Activated naive CD4-positive, alpha-beta T cell treated with anti-CD3 and anti-CD28 coated beads, Interleukin-2, amount 50 U/mL, for 24 hours (primary cell): Measurements from ENCODE around the gene MYH2.

ENCODE experiments used
- H3K27ac Mint-ChIP-seq: one replicate; pipeline ENCODE4 v1.8.0; 2021; ENCODE audit warnings: mild to moderate bottlenecking, mixed read lengths
- H3K27me3 Mint-ChIP-seq: one replicate; pipeline ENCODE4 v1.8.0; 2021; ENCODE audit warnings: mixed read lengths
- H3K36me3 Mint-ChIP-seq: one replicate; pipeline ENCODE4 v1.8.0; 2021; ENCODE audit warnings: mixed read lengths
- H3K4me1 Mint-ChIP-seq: one replicate; pipeline ENCODE4 v1.8.0; 2021; ENCODE audit warnings: mixed read lengths
- H3K4me3 Mint-ChIP-seq: one replicate; pipeline ENCODE4 v1.8.0; 2021; ENCODE audit warnings: mild to moderate bottlenecking, mixed read lengths
- H3K9me3 Mint-ChIP-seq: one replicate; pipeline ENCODE4 v1.8.0; 2021; ENCODE audit warnings: mixed read lengths

Gene MYH2

GRCh38 chr17:10527419-10527818 lies 22.0 kb downstream of the MYH2 start:
- Mint-ChIP-seq H3K4me3 (no peak overlapping the region), H3K27ac (no peak overlapping the region), H3K36me3 (no peaks in the 10 kb centered on the region), H3K4me1 (no peaks in the 10 kb centered on the region), H3K27me3 (no peaks in the 10 kb centered on the region), H3K9me3 (no peaks in the 10 kb centered on the region)

DNA sequence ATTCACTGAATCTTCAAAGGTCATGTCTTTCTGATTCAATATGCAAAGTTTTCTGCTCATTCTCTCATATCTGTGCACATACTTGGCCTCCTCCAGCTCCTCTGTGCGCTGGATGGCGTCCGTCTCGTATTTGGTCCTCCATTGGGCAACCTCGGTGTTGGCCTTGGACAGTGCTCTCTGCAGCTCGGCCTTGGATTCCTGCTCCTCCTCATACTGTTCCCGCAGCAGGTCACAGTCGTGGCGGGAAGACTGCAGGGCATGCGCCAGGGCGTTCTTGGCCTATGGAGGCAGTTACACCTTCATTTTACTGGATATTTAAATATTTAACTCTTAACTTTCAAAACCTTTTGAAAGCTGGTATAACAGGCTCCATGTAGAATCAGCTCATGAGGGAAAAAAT lies 22.9 kb downstream of the MYH2 start:
- H3K9me3 Mint-ChIP-seq: no peaks in the 10 kb centered on the region
- no peaks in the 10 kb centered on the region for H3K36me3 Mint-ChIP-seq
- no peak overlapping the region for H3K4me3 Mint-ChIP-seq
- no peaks in the 10 kb centered on the region for H3K27me3 Mint-ChIP-seq
- H3K4me1 Mint-ChIP-seq: no peaks in the 10 kb centered on the region
- no peak overlapping the region for H3K27ac Mint-ChIP-seq

- Mint-ChIP-seq H3K27ac (no peak overlapping the region), H3K4me1 (no peaks in the 10 kb centered on the region), H3K9me3 (no peaks in the 10 kb centered on the region), H3K4me3 (no peak overlapping the region), H3K36me3 (no peaks in the 10 kb centered on the region), H3K27me3 (peaks cover 2% of the 10 kb centered on the region)
Observed at GRCh38 chr17:10523064-10523463, 26.4 kb downstream of the MYH2 start.

GRCh38 chr17:10521949-10522348 lies 27.5 kb downstream of the MYH2 start:
- Mint-ChIP-seq H3K27ac (no peak overlapping the region), H3K27me3 (peaks cover 2% of the 10 kb centered on the region), H3K9me3 (no peaks in the 10 kb centered on the region), H3K36me3 (no peaks in the 10 kb centered on the region), H3K4me1 (no peaks in the 10 kb centered on the region), H3K4me3 (no peak overlapping the region)

- Mint-ChIP-seq H3K36me3 (no peaks in the 10 kb centered on the region), H3K4me1 (no peaks in the 10 kb centered on the region), H3K27me3 (peaks cover 2% of the 10 kb centered on the region), H3K27ac (no peak within 1 kb of the TSS), H3K4me3 (no peak within 1 kb of the TSS), H3K9me3 (no peaks in the 10 kb centered on the region)
Observed at GRCh38 chr17:10518271-10519037, 31.0 kb downstream of the MYH2 start, which contains the start of gene MYH1. MYH1 (minus strand) TSS chr17:10518542; CDS start chr17:10516642, 1,900 bp downstream.

- Mint-ChIP-seq H3K27me3 (peaks cover 3% of the 10 kb centered on the region), H3K27ac (no peak overlapping the region), H3K36me3 (no peaks in the 10 kb centered on the region), H3K4me3 (no peak overlapping the region), H3K9me3 (no peaks in the 10 kb centered on the region), H3K4me1 (no peaks in the 10 kb centered on the region)
Observed at GRCh38 chr17:10516638-10517037, 32.8 kb downstream of the MYH2 start.

- Mint-ChIP-seq H3K4me3 (no peak overlapping the region), H3K27me3 (peaks cover 3% of the 10 kb centered on the region), H3K36me3 (no peaks in the 10 kb centered on the region), H3K4me1 (no peaks in the 10 kb centered on the region), H3K27ac (no peak overlapping the region), H3K9me3 (no peaks in the 10 kb centered on the region)
Observed at GRCh38 chr17:10516065-10516464, 33.4 kb downstream of the MYH2 start.

DNA sequence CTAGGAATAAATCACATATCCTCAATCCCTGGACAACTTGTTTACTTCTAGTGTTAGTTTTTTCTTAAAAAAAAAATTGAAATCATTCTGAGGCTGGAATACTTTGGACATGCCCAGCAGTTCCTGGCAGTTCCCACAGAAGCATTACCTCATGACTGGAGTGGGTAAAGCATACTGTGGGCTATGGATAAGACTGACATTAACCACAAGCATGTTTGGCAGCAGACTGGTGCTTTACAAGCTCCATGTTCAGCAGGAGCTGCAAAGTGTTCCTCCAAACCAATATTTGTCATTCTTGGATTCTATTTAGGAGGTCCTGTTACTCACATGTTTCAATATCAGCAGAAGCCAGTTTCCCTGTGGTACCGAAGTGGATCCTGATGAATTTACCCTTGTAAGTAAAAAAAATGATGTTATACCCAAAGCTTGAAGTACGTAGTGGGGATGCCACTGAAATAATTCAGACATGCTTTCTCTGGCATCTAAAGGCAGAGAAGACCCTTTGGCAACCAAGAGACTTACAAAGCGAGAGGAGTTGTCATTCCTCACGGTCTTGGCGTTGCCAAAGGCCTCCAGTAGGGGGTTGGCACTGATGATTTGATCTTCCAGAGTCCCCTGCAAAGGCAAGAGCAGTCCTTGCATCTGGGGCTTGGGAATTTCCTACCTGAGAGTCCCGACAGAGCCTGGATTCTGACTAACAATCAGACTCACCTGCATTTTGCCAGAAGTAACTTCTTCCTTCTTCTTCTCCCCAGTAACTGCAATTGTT lies 36.0 kb downstream of the MYH2 start:
- Mint-ChIP-seq H3K9me3 (no peaks in the 10 kb centered on the region), H3K27me3 (peaks cover 1% of the 10 kb centered on the region), H3K27ac (no peak overlapping the region), H3K4me3 (no peak overlapping the region), H3K4me1 (no peaks in the 10 kb centered on the region), H3K36me3 (no peaks in the 10 kb centered on the region)

DNA sequence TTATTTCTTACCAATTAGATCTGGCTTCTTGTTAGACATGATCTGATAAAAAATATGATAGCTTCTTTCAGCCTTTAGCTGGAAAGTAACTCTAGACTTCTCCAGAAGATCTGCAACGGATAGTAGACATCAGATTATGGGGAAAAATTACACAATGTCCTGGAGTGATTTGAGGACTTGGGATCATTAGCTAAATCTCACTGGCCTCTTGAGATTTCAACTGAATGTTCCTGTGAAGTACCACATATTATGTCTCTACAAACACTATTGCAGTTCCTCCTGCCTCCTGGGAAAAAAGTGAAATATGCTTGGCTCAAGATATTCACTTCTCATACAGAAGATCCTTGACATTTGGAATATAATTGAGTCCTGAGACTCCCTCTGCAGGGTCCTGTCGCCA lies 36.6 kb downstream of the MYH2 start:
- H3K27me3 Mint-ChIP-seq: peaks cover 1% of the 10 kb centered on the region
- H3K9me3 Mint-ChIP-seq: no peaks in the 10 kb centered on the region
- H3K36me3 Mint-ChIP-seq: no peaks in the 10 kb centered on the region
- no peak overlapping the region for H3K27ac Mint-ChIP-seq
- no peak overlapping the region for H3K4me3 Mint-ChIP-seq
- no peaks in the 10 kb centered on the region for H3K4me1 Mint-ChIP-seq

- no peaks in the 10 kb centered on the region for H3K27me3 Mint-ChIP-seq
- no peaks in the 10 kb centered on the region for H3K36me3 Mint-ChIP-seq
- no peaks in the 10 kb centered on the region for H3K4me1 Mint-ChIP-seq
- no peak overlapping the region for H3K27ac Mint-ChIP-seq
- H3K4me3 Mint-ChIP-seq: no peak overlapping the region
- H3K9me3 Mint-ChIP-seq: no peaks in the 10 kb centered on the region
Observed at GRCh38 chr17:10499950-10500349, 49.5 kb downstream of the MYH2 start.

DNA sequence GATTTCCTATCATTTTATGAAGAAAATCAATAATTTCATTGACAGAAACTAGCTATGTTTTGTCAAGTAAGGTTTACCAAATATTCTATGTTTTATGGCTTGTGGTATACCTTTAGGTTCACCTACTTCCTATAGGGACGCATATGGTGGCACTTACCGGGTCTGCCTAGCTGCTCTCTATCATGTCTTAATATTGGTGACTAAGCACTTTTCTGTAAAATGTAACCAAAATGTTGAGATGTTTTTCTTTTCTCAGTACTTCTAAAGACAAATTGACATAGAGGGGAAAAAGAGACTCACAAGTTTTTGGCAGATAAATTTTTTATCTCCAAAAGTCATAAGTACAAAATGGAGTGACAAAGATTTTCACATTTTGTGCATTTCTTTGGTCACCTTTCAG lies 57.5 kb downstream of the MYH2 start:
- Mint-ChIP-seq H3K4me3 (no peak overlapping the region), H3K9me3 (peaks cover 30% of the 10 kb centered on the region), H3K27ac (no peak overlapping the region), H3K36me3 (peaks cover 3% of the 10 kb centered on the region), H3K27me3 (peaks cover 4% of the 10 kb centered on the region), H3K4me1 (no peaks in the 10 kb centered on the region)

DNA sequence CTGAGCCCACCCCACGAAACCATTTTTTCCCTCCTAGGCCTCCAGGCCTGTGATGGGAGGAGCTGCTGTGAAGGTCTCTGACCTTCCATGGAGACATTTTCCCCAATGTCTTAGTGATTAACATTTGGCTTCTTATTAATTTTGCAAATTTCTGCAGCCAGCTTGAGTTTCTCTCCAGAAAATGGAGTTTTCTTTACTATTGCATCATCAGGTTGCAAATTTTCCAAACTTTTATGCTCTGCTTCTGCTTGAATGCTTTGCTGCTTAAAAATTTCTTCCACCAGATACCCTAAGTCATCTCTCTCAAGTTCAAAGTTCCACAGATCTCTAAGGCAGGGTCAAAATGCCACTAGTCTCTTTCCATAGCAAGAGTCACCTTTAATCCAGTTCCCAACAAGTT lies 67.2 kb downstream of the MYH2 start:
- H3K4me3 Mint-ChIP-seq: no peak overlapping the region
- peaks cover 20% of the 10 kb centered on the region for H3K9me3 Mint-ChIP-seq
- no peaks in the 10 kb centered on the region for H3K27me3 Mint-ChIP-seq
- H3K27ac Mint-ChIP-seq: no peak overlapping the region
- H3K4me1 Mint-ChIP-seq: no peaks in the 10 kb centered on the region
- H3K36me3 Mint-ChIP-seq: no peaks in the 10 kb centered on the region

DNA sequence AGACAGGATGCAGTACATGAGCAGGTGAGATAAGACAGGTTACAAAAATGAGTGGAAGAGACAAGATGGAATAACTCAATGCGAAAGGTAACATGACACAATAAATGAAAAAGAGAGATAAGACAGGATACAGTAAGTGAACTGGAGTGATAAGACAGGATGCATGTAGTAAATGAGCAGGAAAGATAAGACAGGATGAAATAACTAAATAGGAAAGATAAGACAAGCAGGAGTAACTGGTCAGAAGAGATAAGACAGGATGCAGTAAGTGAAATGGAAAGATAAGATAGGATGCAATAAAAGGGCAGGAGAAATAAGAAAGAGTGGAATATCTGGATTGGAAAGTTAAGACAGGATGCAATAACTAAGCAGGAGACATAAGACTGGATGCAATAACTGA lies 71.8 kb downstream of the MYH2 start:
- Mint-ChIP-seq H3K9me3 (no peaks in the 10 kb centered on the region), H3K27ac (no peak overlapping the region), H3K4me1 (no peaks in the 10 kb centered on the region), H3K27me3 (no peaks in the 10 kb centered on the region), H3K4me3 (no peak overlapping the region), H3K36me3 (no peaks in the 10 kb centered on the region)

DNA sequence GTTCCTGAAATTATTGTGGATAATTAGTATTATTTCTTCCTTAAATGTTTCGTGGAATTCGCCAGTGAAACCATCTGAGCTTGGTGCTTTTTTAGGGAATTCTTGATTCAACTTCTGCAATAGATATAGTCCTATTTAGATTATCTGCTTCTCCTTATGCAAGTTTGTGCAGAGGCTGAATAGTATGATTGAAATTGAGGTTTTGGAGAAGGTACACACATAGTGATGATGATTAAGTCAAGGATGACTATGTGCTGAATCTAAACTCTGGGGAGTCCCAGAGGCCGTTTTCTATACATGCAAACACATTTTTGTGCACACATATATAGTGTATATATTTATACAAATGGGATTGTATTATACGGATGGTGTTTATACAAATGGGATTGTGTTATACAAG lies 74.9 kb downstream of the MYH2 start:
- Mint-ChIP-seq H3K4me1 (no peaks in the 10 kb centered on the region), H3K9me3 (no peaks in the 10 kb centered on the region), H3K4me3 (no peak overlapping the region), H3K27ac (no peak overlapping the region), H3K36me3 (no peaks in the 10 kb centered on the region), H3K27me3 (no peaks in the 10 kb centered on the region)

GRCh38 chr17:10471858-10472257 lies 77.6 kb downstream of the MYH2 start:
- H3K9me3 Mint-ChIP-seq: no peaks in the 10 kb centered on the region
- no peaks in the 10 kb centered on the region for H3K27me3 Mint-ChIP-seq
- no peak overlapping the region for H3K4me3 Mint-ChIP-seq
- H3K27ac Mint-ChIP-seq: no peak overlapping the region
- no peaks in the 10 kb centered on the region for H3K36me3 Mint-ChIP-seq
- no peaks in the 10 kb centered on the region for H3K4me1 Mint-ChIP-seq
